G401.6 (cell line): ENCODE data around the gene UBAP2.
"Not testable (repeated sequence)": the region's sequence is repeated elsewhere in the genome, so short reads cannot be mapped to it uniquely, and the experiment has no call there.

Experiments used
- FAIRE-seq: peaks from 2 replicates; lab custom pipeline; 2012; peaks lifted over from hg19 to GRCh38; lab: Jason Lieb, UNC

The UBAP2 gene

GRCh38 chr9:34046784-34047379 lies 1.8 kb downstream of the UBAP2 start:
- FAIRE-seq: no peak

GRCh38 chr9:34045903-34046302 lies 2.8 kb downstream of the UBAP2 start:
- no peak for FAIRE-seq

GRCh38 chr9:34042074-34042473 lies 6.6 kb downstream of the UBAP2 start:
- FAIRE-seq: not testable (repeated sequence)

GRCh38 chr9:34038851-34039250 lies 9.8 kb downstream of the UBAP2 start:
- FAIRE-seq: not testable (repeated sequence)

- no peak for FAIRE-seq
Observed at GRCh38 chr9:34037626-34038025, 11.1 kb downstream of the UBAP2 start.

- no peak for FAIRE-seq
Observed at GRCh38 chr9:34036625-34037024, 12.1 kb downstream of the UBAP2 start.

GRCh38 chr9:34035656-34036055 lies 13.0 kb downstream of the UBAP2 start:
- FAIRE-seq: no peak

- FAIRE-seq: no peak
Observed at GRCh38 chr9:34034698-34035065, 14.0 kb downstream of the UBAP2 start.

GRCh38 chr9:34032631-34033030 lies 16.1 kb downstream of the UBAP2 start:
- no peak for FAIRE-seq

- no peak for FAIRE-seq
Observed at GRCh38 chr9:34027845-34028574, 20.7 kb downstream of the UBAP2 start.

- FAIRE-seq: no peak
Observed at GRCh38 chr9:34025811-34026210, 22.9 kb downstream of the UBAP2 start.

- no peak for FAIRE-seq
Observed at GRCh38 chr9:34025062-34025461, 23.6 kb downstream of the UBAP2 start.

- not testable (repeated sequence) for FAIRE-seq
Observed at GRCh38 chr9:34024476-34024875, 24.2 kb downstream of the UBAP2 start.

- FAIRE-seq: no peak
Observed at GRCh38 chr9:34016149-34016548, 32.5 kb downstream of the UBAP2 start.

- no peak for FAIRE-seq
Observed at GRCh38 chr9:34010979-34011378, 37.7 kb downstream of the UBAP2 start.

GRCh38 chr9:34001951-34002350 lies 46.7 kb downstream of the UBAP2 start:
- no peak for FAIRE-seq

- no peak for FAIRE-seq
Observed at GRCh38 chr9:34001298-34001697, 47.4 kb downstream of the UBAP2 start.

GRCh38 chr9:33995449-33995848 lies 53.2 kb downstream of the UBAP2 start:
- peak; percentile 98 for FAIRE-seq

- no peak for FAIRE-seq
Observed at GRCh38 chr9:33993104-33993503, 55.6 kb downstream of the UBAP2 start.

GRCh38 chr9:33992632-33993031 lies 56.1 kb downstream of the UBAP2 start:
- no peak for FAIRE-seq

GRCh38 chr9:33988219-33988890 lies 60.3 kb downstream of the UBAP2 start:
- no peak for FAIRE-seq

- FAIRE-seq: no peak
Observed at GRCh38 chr9:33976414-33976813, 72.3 kb downstream of the UBAP2 start.

GRCh38 chr9:33972698-33973097 lies 76.0 kb downstream of the UBAP2 start:
- no peak for FAIRE-seq
